Measurements from ENCODE around the gene SALL3.

DNA sequence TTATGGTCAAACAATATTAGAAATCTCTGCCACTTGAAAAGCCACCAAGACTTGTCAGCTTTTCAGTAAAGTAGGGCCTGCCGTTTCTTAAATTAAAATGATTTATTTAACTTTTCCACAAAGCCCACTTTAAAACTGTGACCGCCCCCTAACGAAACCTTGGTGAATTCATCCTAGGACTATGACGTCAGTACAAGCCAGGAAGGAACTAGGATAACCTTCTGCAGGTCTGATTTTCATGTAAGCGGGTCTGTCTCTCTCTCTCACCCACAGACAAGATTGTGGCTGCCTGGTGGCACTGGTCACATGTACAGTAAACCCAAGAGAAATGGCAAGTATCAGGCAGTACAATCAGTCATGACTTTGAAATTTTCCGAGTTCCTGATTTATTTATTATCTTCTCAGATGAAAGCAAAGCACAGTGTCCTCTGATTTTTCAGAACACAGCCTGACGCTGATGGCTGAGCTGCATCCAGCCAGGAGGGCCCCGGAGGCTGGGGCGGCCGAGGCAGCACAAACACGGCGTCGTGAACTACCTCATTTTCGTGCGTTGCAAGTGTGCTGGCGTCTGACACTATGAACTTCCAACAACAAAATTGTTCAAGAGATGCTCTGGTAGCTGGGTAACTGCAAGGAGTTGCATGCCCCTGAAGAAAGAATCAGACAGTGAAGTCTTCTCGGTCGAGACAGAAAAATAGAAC is 18.9 kb downstream of the SALL3 start:
- TF ChIP-seq, protein P1, sequence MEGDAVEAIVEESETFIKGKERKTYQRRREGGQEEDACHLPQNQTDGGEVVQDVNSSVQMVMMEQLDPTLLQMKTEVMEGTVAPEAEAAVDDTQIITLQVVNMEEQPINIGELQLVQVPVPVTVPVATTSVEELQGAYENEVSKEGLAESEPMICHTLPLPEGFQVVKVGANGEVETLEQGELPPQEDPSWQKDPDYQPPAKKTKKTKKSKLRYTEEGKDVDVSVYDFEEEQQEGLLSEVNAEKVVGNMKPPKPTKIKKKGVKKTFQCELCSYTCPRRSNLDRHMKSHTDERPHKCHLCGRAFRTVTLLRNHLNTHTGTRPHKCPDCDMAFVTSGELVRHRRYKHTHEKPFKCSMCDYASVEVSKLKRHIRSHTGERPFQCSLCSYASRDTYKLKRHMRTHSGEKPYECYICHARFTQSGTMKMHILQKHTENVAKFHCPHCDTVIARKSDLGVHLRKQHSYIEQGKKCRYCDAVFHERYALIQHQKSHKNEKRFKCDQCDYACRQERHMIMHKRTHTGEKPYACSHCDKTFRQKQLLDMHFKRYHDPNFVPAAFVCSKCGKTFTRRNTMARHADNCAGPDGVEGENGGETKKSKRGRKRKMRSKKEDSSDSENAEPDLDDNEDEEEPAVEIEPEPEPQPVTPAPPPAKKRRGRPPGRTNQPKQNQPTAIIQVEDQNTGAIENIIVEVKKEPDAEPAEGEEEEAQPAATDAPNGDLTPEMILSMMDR (IDR thresholded peaks at IDR 0.05) = no peak
- no peak for TF ChIP-seq EP300 (IDR thresholded peaks at IDR 0.05)

All from suprapubic skin (tissue), 3 donors.